Gastroesophageal sphincter (tissue), 3 donors: ENCODE measurements around the gene SLC2A14.

Experiments used
- EP300 ChIP-seq: sonication (generic); formaldehyde crosslinking; IDR thresholded peaks from one replicate; pipeline ENCODE4 v1.6.1; 2017; ENCODE audit warnings: antibody characterized with exemption, mild to moderate bottlenecking
- POLR2A ChIP-seq, 2 donors: fragments of 450-650 bp; IDR thresholded peaks; one replicate each; pipeline ENCODE4 v1.6.1; 2017; ENCODE audit warnings: antibody characterized with exemption in 2 of 2, mild to moderate bottlenecking in 2 of 2, moderate library complexity in 1 of 2
- POLR2AphosphoS5 ChIP-seq: sonication (generic); formaldehyde crosslinking; IDR thresholded peaks from one replicate; pipeline ENCODE4 v1.6.1; 2017; ENCODE audit warnings: antibody characterized with exemption
- TF ChIP-seq, protein P1 (sequence below), 4 experiments: fragments of 200-600 bp in 2 of 4; fragments of 450-650 bp in 2 of 4; sonication (generic) in 1 of 4; IDR thresholded peaks; one replicate each; pipeline ENCODE4 v1.5.1; 2017 to 2019; ENCODE audit warnings: antibody characterized with exemption in 4 of 4, mild to moderate bottlenecking in 2 of 4, moderate library complexity in 2 of 4

DNA sequence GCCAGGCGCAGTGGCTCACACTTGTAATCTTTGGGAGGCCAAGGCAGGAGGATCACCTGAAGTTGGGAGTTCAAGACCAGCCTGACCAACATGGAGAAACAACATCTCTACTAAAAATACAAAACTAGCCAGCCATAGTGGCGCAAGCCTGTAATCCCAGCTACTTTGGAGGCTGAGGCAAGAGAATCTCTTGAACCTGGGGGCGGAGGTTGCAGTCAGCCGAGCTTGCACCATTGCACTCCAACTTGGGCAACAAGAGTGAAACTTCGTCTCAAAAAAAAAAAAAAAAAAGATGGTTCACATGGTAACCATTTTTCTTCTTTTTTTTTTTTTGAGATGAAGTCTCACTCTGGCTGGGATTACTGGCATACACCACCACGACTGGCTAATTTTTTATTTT, 35.3 kb downstream of the SLC2A14 start:
- TF ChIP-seq, protein P1, sequence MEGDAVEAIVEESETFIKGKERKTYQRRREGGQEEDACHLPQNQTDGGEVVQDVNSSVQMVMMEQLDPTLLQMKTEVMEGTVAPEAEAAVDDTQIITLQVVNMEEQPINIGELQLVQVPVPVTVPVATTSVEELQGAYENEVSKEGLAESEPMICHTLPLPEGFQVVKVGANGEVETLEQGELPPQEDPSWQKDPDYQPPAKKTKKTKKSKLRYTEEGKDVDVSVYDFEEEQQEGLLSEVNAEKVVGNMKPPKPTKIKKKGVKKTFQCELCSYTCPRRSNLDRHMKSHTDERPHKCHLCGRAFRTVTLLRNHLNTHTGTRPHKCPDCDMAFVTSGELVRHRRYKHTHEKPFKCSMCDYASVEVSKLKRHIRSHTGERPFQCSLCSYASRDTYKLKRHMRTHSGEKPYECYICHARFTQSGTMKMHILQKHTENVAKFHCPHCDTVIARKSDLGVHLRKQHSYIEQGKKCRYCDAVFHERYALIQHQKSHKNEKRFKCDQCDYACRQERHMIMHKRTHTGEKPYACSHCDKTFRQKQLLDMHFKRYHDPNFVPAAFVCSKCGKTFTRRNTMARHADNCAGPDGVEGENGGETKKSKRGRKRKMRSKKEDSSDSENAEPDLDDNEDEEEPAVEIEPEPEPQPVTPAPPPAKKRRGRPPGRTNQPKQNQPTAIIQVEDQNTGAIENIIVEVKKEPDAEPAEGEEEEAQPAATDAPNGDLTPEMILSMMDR (IDR thresholded peaks at IDR 0.05) = no peak
- TF ChIP-seq POLR2A (IDR thresholded peaks at IDR 0.05) = no peak
- TF ChIP-seq POLR2AphosphoS5 = no peak
- no peak for TF ChIP-seq EP300
